ENCODE measurements around the gene KCNC1. TPM values are rescaled to one million over a fixed set of nuclear protein-coding genes. Genes with fewer than 3 reads are reported as not detected.

KCNC1 gene
- total RNA-seq, 4 donors from 2014 or later: not detected

DNA sequence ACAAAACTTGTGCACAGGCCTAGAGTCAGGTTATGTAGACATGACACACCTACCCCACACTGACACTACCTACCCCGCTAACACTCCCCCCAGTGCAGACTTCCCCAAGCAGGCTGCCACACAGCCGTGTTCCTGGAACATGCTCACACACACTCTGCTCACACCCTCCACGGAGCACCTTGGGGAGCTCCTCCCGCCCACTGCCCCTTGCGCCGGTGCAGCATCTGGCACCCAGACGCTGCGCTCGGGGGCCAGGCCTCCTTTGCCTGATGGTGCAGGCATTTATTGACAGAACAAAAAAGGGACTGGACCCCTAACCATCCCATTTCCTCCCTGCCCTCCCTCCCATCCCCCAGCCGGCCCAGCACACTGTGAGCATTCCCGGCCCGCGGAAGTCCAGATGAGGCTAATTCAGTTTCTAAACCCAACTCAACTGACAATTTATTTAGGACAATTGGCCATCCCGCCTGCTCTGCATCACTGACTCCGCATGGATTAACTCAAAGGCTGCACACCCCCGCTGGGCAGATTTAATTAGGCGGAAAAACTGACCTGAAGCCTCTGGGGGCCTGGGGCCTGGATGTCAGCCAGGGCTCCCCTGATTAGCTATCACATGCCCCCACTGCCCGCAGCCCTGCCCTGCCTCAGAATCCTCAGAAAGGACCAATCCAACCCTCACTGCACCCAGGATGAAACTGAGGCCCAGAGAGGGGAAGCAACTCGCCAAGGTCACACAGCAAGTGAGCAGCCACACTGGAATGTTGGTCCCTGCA is 30.1 kb downstream of the KCNC1 start:
- Histone ChIP-seq H3K27ac (no peak overlapping the region), H3K27me3 (peaks cover 0 to 3% of the 10 kb centered on the region in 2 donors), H3K4me1 (no peaks in the 10 kb centered on the region), H3K36me3 (no peaks in the 10 kb centered on the region), H3K9me3 (no peaks in the 10 kb centered on the region), H3K4me3 (no peak overlapping the region)
- 26 to 30% methylated on average over 18 to 19 of the region's 19 CpGs for WGBS, 2 donors
- TF ChIP-seq EP300 (IDR thresholded peaks at IDR 0.05) (no peak), CTCF (IDR thresholded peaks at IDR 0.05) (no peak), POLR2A (IDR thresholded peaks at IDR 0.05) (no peak)
- no peak for DNase-seq (ENCODE audit: low spot score in 2 of 2)

DNA sequence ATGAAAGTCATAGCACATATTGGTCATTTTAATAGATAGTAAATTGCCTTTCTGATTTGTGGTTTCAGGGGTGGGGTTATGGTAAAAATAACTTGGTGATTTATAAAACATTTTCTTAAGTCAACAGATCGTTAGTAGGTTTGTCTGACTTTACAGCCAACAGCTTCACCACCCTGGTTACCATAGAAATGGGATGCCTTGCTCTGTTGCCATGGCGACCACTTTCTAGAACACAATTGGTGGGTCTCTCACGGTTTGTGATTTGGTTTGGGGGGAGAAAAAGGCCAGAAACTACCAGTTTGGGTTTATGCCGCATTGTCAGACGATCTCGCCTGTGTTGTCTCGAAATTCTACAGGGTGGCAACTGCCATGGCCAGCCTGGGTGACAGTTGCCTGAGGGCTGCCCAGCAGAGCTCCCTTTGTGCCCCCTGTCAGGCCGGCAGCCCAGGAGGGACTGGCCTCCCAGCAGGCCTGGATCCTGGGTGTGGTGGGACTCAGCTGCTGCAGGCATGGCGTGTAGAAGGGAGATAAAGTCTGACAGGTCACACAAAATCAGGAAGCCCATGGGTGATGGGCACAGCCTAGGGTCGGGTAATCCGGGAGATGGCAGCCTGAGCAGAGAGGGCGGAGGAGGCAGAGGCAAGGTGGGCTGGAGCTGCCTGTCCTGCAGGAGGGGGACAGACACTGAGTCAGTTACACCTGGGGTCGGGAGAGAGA is 30.9 kb downstream of the KCNC1 start:
- Histone ChIP-seq H3K4me1 (no peaks in the 10 kb centered on the region), H3K9me3 (no peaks in the 10 kb centered on the region), H3K4me3 (no peak overlapping the region), H3K27ac (no peak overlapping the region), H3K27me3 (peaks cover 0 to 3% of the 10 kb centered on the region in 2 donors), H3K36me3 (no peaks in the 10 kb centered on the region)
- no peak for DNase-seq (ENCODE audit: low spot score in 2 of 2)
- 73 to 81% methylated on average over 13 of the region's 13 CpGs for WGBS, 2 donors
- TF ChIP-seq POLR2A (IDR thresholded peaks at IDR 0.05) (no peak), CTCF (IDR thresholded peaks at IDR 0.05) (no peak)

GRCh38 chr11:17766073-17766359 is 31.4 kb downstream of the KCNC1 start:
- Histone ChIP-seq H3K9me3 (no peaks in the 10 kb centered on the region), H3K27me3 (peaks cover 0 to 3% of the 10 kb centered on the region in 2 donors), H3K4me3 (no peak overlapping the region), H3K36me3 (no peaks in the 10 kb centered on the region), H3K27ac (no peak overlapping the region), H3K4me1 (no peaks in the 10 kb centered on the region)
- TF ChIP-seq POLR2A (IDR thresholded peaks at IDR 0.05): no peak
- no peak for TF ChIP-seq CTCF (IDR thresholded peaks at IDR 0.05)
- TF ChIP-seq EP300 (IDR thresholded peaks at IDR 0.05): no peak
- no peak for DNase-seq (ENCODE audit: low spot score in 2 of 2)
- WGBS, 2 donors: 90% methylated on average over 8 of the region's 8 CpGs

DNA sequence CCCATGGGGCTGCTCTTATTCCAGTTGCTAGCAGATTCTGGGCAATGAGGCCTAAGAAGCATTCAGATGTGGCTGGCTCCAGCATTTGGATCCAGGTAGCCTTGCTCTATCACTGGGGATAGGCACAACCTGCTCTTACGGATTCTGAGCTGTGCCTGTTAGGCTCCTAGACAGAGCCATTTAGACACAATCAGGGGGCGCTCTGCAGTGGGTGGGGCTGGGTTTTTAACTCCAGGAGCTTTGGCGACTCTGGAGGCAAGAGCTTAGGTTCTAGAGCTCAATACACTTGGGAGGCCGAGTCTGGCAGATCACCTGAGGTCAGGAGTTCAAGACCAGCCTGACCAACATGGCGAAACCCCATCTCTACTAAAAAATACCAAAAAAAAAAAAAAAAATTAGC is 32.0 kb downstream of the KCNC1 start:
- H3K27me3 ChIP-seq: peaks cover 0 to 3% of the 10 kb centered on the region in 2 donors
- WGBS, 2 donors: 78 to 85% methylated on average over 5 of the region's 5 CpGs
- DNase-seq (ENCODE audit: low spot score in 2 of 2): no peak
- TF ChIP-seq POLR2A (IDR thresholded peaks at IDR 0.05) (no peak), CTCF (IDR thresholded peaks at IDR 0.05) (no peak), EP300 (IDR thresholded peaks at IDR 0.05) (no peak)
- H3K36me3 ChIP-seq: no peaks in the 10 kb centered on the region
- H3K4me1 ChIP-seq: no peaks in the 10 kb centered on the region
- H3K9me3 ChIP-seq: no peaks in the 10 kb centered on the region
- H3K27ac ChIP-seq: no peak overlapping the region
- H3K4me3 ChIP-seq: no peak overlapping the region

GRCh38 chr11:17767301-17767885 is 32.8 kb downstream of the KCNC1 start:
- no peaks in the 10 kb centered on the region for H3K9me3 ChIP-seq
- H3K36me3 ChIP-seq: no peaks in the 10 kb centered on the region
- no peak overlapping the region for H3K27ac ChIP-seq
- no peaks in the 10 kb centered on the region for H3K4me1 ChIP-seq
- 68% methylated on average over 6 to 7 of the region's 7 CpGs for WGBS, 2 donors
- no peak for DNase-seq (ENCODE audit: low spot score in 2 of 2)
- H3K4me3 ChIP-seq: no peak overlapping the region
- no peak for TF ChIP-seq CTCF (IDR thresholded peaks at IDR 0.05)
- H3K27me3 ChIP-seq: peaks cover 0 to 3% of the 10 kb centered on the region in 2 donors

All from tibial nerve (tissue), 4 donors.